AG09319 (cell line): ENCODE results near the gene C13orf42.

Experiments
- DNase-seq: peaks from one replicate; pipeline ENCODE4 v3.0.0-alpha.2; 2010; ENCODE audit warnings: low read depth; ENCODE audit errors: extremely low read depth
- TF ChIP-seq, protein P1 (sequence below): IDR thresholded peaks from 2 replicates; pipeline ENCODE4 v1.5.1; 2011; ENCODE audit warnings: low read depth, mild to moderate bottlenecking, inconsistent platforms, low read length, moderate library complexity

C13orf42 gene

DNA sequence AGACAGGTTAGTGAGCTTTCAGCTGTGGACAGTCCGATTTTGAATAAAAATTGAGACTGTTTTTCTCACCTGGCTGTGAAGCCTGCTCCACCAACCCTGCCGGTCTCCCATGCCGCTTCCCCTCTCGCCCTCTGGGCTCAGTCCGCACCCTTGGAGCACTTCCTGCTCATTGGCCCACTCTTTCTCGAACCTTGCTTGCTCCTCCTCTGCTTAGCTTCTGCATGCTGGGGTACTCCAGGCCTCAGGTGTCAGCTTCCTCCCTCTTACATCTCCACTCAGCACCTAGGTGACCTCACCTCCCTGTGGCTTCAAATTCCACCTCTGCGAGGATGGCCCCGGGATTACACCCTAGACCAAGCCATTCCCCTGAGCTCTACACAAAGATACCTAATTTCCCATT, 39.6 kb downstream of the C13orf42 start:
- no peak for DNase-seq
- TF ChIP-seq, protein P1, sequence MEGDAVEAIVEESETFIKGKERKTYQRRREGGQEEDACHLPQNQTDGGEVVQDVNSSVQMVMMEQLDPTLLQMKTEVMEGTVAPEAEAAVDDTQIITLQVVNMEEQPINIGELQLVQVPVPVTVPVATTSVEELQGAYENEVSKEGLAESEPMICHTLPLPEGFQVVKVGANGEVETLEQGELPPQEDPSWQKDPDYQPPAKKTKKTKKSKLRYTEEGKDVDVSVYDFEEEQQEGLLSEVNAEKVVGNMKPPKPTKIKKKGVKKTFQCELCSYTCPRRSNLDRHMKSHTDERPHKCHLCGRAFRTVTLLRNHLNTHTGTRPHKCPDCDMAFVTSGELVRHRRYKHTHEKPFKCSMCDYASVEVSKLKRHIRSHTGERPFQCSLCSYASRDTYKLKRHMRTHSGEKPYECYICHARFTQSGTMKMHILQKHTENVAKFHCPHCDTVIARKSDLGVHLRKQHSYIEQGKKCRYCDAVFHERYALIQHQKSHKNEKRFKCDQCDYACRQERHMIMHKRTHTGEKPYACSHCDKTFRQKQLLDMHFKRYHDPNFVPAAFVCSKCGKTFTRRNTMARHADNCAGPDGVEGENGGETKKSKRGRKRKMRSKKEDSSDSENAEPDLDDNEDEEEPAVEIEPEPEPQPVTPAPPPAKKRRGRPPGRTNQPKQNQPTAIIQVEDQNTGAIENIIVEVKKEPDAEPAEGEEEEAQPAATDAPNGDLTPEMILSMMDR = no peak

DNA sequence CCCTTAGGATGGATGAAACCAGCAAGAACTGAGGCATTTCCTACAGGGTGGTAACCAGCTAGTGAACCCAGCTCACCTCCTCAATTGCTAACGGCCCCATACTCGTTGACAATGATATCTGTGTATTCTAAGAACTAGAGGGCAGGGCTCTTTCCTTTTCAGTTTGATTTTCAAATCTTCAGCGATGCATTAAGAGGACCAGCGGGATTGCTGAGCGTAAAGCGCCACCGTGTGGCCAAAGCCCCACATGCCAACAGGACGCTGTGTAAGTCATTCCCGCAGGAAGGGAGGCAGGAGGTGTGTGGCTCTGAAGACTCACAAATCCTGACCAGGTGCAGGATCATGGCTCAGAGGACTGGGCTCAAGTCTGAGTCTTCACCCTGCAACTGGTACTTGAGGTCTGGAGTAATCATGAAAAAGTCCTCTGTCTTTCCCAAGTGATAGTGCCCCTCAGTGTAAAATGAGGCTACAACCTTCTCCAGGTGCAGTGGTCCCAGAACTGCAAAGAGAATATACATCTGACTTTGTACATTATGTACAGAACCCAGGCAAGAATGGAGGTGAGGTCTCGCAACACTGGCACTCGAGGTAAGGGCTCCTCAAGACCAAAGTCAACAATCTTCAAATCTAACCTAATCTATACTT, 40.9 kb downstream of the C13orf42 start:
- TF ChIP-seq, protein P1 = peak; percentile 96
- DNase-seq = peak; percentile 46

DNA sequence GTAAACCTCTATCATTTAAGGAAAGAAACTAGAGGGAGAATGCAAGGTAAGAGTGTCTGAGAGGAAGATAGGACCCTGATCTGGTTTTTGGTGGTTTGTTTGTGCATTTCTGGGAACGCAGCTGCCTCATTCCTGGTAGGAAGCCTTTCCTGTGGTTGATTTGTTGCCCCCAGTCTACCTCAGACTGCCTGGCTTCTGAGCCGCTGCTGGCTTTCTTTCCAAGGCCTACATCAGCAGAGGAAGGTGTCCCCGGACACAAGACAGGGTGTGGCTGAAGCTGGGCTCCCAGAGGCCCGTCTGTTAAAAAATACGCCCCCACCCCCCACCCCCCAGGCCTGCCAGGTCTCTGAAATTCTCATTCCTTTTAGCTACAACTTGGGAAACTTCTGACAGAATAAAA, 42.6 kb downstream of the C13orf42 start:
- no peak for DNase-seq
- TF ChIP-seq, protein P1 = no peak

GRCh38 chr13:51067706-51068105, 43.4 kb downstream of the C13orf42 start:
- TF ChIP-seq, protein P1 = no peak
- no peak for DNase-seq

GRCh38 chr13:51067210-51067701, 43.8 kb downstream of the C13orf42 start:
- TF ChIP-seq, protein P1 = no peak
- no peak for DNase-seq

- TF ChIP-seq, protein P1 = no peak
- no peak for DNase-seq
Measured at GRCh38 chr13:51066091-51066831, 44.8 kb downstream of the C13orf42 start.

DNA sequence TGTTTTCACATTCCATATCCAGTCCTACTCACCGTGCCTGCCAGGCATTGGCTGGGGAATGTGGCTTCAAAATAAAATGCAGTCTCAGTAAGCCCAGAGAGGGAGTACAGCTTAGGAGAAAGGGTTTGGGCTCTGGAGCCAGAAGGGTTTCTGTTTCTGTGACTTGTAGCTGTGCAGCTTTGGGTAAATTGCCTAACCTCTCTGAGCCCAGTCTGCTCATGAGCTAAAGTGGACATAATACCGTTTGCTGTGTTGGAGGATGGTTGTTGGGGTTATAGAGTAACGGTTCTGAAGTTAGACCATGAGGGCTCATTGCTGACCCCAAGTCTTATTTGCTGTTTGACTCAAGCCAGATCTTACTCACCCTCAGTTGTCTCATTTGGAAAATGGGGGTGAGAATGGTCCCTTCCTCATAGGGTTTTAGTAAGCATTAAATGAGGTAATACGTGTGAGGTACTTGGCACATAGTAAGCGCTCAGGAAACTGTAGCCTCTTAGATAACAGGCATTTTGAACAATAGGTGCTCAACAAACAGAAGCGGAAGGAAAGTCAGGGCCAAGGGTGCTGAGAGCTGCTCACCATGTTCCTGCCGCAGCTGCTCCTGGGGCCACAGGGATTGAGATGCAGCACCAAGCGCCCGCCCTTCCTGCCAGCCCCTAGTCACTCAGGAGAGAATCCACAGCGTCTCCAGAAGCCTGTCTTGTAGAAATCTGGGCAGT, 45.5 kb downstream of the C13orf42 start:
- TF ChIP-seq, protein P1 = no peak
- no peak for DNase-seq
